SK-N-SH (cell line): ENCODE measurements around the gene PHACTR4.
"Not testable (repeated sequence)": the region's sequence is repeated elsewhere in the genome, so short reads cannot be mapped to it uniquely, and the experiment has no call there.

Experiments
- CTCF ChIP-seq: fragments of 200-600 bp; sonication (generic); IDR thresholded peaks from 2 replicates; pipeline ENCODE4 v1.6.1; 2017; ENCODE audit warnings: antibody characterized with exemption, mild to moderate bottlenecking, moderate library complexity
- FOXJ3 ChIP-seq: sonication (generic); formaldehyde crosslinking; IDR thresholded peaks from 2 replicates; pipeline ENCODE4 v1.5.1; 2020; ENCODE audit warnings: mild to moderate bottlenecking, missing genetic modification reagents
- MXI1 ChIP-seq: IDR thresholded peaks from 2 replicates; pipeline ENCODE4 v1.6.1; 2012; ENCODE audit warnings: mild to moderate bottlenecking, low read depth, low read length, improper control_type of control experiment

GRCh38 chr1:28514445-28514933 is 144.9 kb downstream of the PHACTR4 start:
- TF ChIP-seq FOXJ3 (CRISPR knock-in tag); CTCF; MXI1: not testable (repeated sequence)
